Hepatocyte (in vitro differentiated cells): ENCODE results near the gene CD8B. TPM values are rescaled to one million over a fixed set of nuclear protein-coding genes. Genes with fewer than 3 reads are reported as not detected.

ENCODE experiments used
- DNase-seq: peaks from one replicate; pipeline ENCODE4 v3.0.0-alpha.2; 2016; ENCODE audit warnings: low spot score
- H2AFZ ChIP-seq: fragments of 200-600 bp; sonication (generic); 2 replicates; pipeline ENCODE4 v1.6.0; 2016; ENCODE audit warnings: antibody characterized with exemption, mild to moderate bottlenecking
- H3K27ac ChIP-seq: fragments of 200-600 bp; sonication (generic); 2 replicates; pipeline ENCODE4 v1.5.1; 2016; ENCODE audit warnings: mild to moderate bottlenecking
- H3K27me3 ChIP-seq: fragments of 200-600 bp; sonication (generic); 2 replicates; pipeline ENCODE4 v1.6.1; 2016
- H3K36me3 ChIP-seq: fragments of 200-600 bp; sonication (generic); replicated peaks from 2 replicates; pipeline ENCODE4 v1.5.1; 2016; ENCODE audit warnings: low read depth; ENCODE audit not compliant: insufficient read depth
- H3K4me1 ChIP-seq: fragments of 200-600 bp; sonication (generic); 2 replicates; pipeline ENCODE4 v1.5.1; 2016; ENCODE audit warnings: mild to moderate bottlenecking, moderate library complexity; ENCODE audit not compliant: insufficient read depth
- H3K4me2 ChIP-seq: fragments of 200-600 bp; sonication (generic); 2 replicates; pipeline ENCODE4 v1.6.0; 2016
- H3K4me3 ChIP-seq: fragments of 200-600 bp; sonication (generic); 2 replicates; pipeline ENCODE4 v1.5.1; 2016; ENCODE audit warnings: mild to moderate bottlenecking
- H3K79me2 ChIP-seq: fragments of 200-600 bp; sonication (generic); 2 replicates; pipeline ENCODE4 v1.6.0; 2017; ENCODE audit warnings: mild to moderate bottlenecking
- H3K9me2 ChIP-seq: fragments of 200-600 bp; sonication (generic); replicated peaks from 2 replicates; pipeline ENCODE4 v1.6.0; 2017; ENCODE audit warnings: mild to moderate bottlenecking; ENCODE audit not compliant: insufficient read depth
- H3K9me3 ChIP-seq: fragments of 200-600 bp; sonication (generic); 2 replicates; pipeline ENCODE4 v1.5.1; 2016; ENCODE audit warnings: low read depth, mild to moderate bottlenecking
- H4K20me1 ChIP-seq: fragments of 200-600 bp; sonication (generic); 2 replicates; pipeline ENCODE4 v1.6.0; 2016; ENCODE audit warnings: mild to moderate bottlenecking; ENCODE audit not compliant: insufficient read depth, poor library complexity, severe bottlenecking
- CTCF ChIP-seq: fragments of 200-600 bp; sonication (generic); IDR thresholded peaks from 2 replicates; pipeline ENCODE4 v1.5.1; 2016; ENCODE audit warnings: antibody characterized with exemption, mild to moderate bottlenecking; ENCODE audit not compliant: poor library complexity
- EZH2 ChIP-seq: fragments of 200-600 bp; sonication (generic); IDR thresholded peaks from 2 replicates; pipeline ENCODE4 v1.6.1; 2016; ENCODE audit warnings: antibody characterized with exemption, mild to moderate bottlenecking, borderline replicate concordance
- EZH2phosphoT487 ChIP-seq: fragments of 200-600 bp; sonication (generic); IDR thresholded peaks from one replicate; pipeline ENCODE4 v1.6.1; 2018; ENCODE audit warnings: antibody characterized with exemption, mild to moderate bottlenecking, low read depth, moderate library complexity; ENCODE audit not compliant: unreplicated experiment, severe bottlenecking
- WGBS: methylation state at CpG from one replicate; pipeline ENCODE4 v1.1.6; 2016; ENCODE audit warnings: low lambda C conversion rate; ENCODE audit errors: missing lambda C conversion rate; 5-methylcytosine and 5-hydroxymethylcytosine counted together
- polyA plus RNA-seq: library from polyadenylated mRNA; unstranded; fragments of >200 nt; fragmentation: Nextera tagmentation; extraction: Ambion mirVana; gene quantifications from 2 replicates; pipeline ENCODE4 v1.2.1, GENCODE V29; 2016
- total RNA-seq: library from RNA; depleted of rRNA; stranded (reverse); fragments of >200 nt; gene quantifications from 2 replicates; pipeline ENCODE4 v1.2.3, GENCODE V29; 2014

CD8B gene
- total and polyA plus RNA-seq, 2 experiments from 2014 or later: 1.00 to 3.0 TPM

GRCh38 chr2:86774862-86775261, 86.8 kb downstream of the CD8B start:
- Histone ChIP-seq H3K27ac (no peak overlapping the region), H4K20me1 (no peaks in the 10 kb centered on the region), H3K79me2 (no peaks in the 10 kb centered on the region), H3K36me3 (no peaks in the 10 kb centered on the region), H2AFZ (no peak overlapping the region), H3K9me3 (no peaks in the 10 kb centered on the region), H3K4me2 (no peak overlapping the region), H3K4me3 (no peak overlapping the region), H3K4me1 (no peaks in the 10 kb centered on the region), H3K9me2 (no peaks in the 10 kb centered on the region), H3K27me3 (no peaks in the 10 kb centered on the region)
- TF ChIP-seq CTCF: no peak
- TF ChIP-seq EZH2phosphoT487: no peak
- TF ChIP-seq EZH2: no peak
- 72% methylated on average over 5 of the region's 5 CpGs for WGBS
- DNase-seq: no peak

- Histone ChIP-seq H3K4me1 (no peaks in the 10 kb centered on the region), H3K27ac (no peak overlapping the region), H3K79me2 (no peaks in the 10 kb centered on the region), H3K9me2 (no peaks in the 10 kb centered on the region), H3K4me2 (no peak overlapping the region), H3K9me3 (no peaks in the 10 kb centered on the region), H4K20me1 (no peaks in the 10 kb centered on the region), H3K27me3 (no peaks in the 10 kb centered on the region), H2AFZ (no peak overlapping the region), H3K36me3 (no peaks in the 10 kb centered on the region), H3K4me3 (no peak overlapping the region)
- DNase-seq: no peak
- WGBS: 75% methylated on average over 5 of the region's 5 CpGs
- no peak for TF ChIP-seq EZH2phosphoT487
- TF ChIP-seq EZH2: no peak
- no peak for TF ChIP-seq CTCF
Measured at GRCh38 chr2:86772611-86773010, 89.1 kb downstream of the CD8B start.

- Histone ChIP-seq H4K20me1 (no peaks in the 10 kb centered on the region), H3K9me3 (no peaks in the 10 kb centered on the region), H3K36me3 (no peaks in the 10 kb centered on the region), H3K79me2 (no peaks in the 10 kb centered on the region), H3K4me1 (no peaks in the 10 kb centered on the region), H3K27ac (no peak overlapping the region), H3K4me3 (no peak overlapping the region), H3K27me3 (no peaks in the 10 kb centered on the region), H2AFZ (no peak overlapping the region), H3K9me2 (no peaks in the 10 kb centered on the region), H3K4me2 (no peak overlapping the region)
- TF ChIP-seq EZH2 (no peak), EZH2phosphoT487 (no peak), CTCF (no peak)
- WGBS: 94% methylated on average over 6 of the region's 6 CpGs
- DNase-seq: no peak
Measured at GRCh38 chr2:86770816-86771301, 90.8 kb downstream of the CD8B start.

- TF ChIP-seq EZH2 (no peak), EZH2phosphoT487 (no peak), CTCF (no peak)
- no peak overlapping the region for H2AFZ ChIP-seq
- no peaks in the 10 kb centered on the region for H3K79me2 ChIP-seq
- no peaks in the 10 kb centered on the region for H3K9me2 ChIP-seq
- H3K27ac ChIP-seq: no peak overlapping the region
- H4K20me1 ChIP-seq: peaks cover 4% of the 10 kb centered on the region
- 93% methylated on average over 4 of the region's 4 CpGs for WGBS
- no peaks in the 10 kb centered on the region for H3K27me3 ChIP-seq
- no peak overlapping the region for H3K4me2 ChIP-seq
- DNase-seq: no peak
- no peaks in the 10 kb centered on the region for H3K4me1 ChIP-seq
- H3K9me3 ChIP-seq: no peaks in the 10 kb centered on the region
- no peak overlapping the region for H3K4me3 ChIP-seq
- H3K36me3 ChIP-seq: no peaks in the 10 kb centered on the region
Measured at GRCh38 chr2:86769838-86770237, 91.8 kb downstream of the CD8B start.
